HL-60 (cell line): ENCODE data around the gene CNTN2.

Experiments
- DNase-seq, 2 experiments: peaks; one replicate each; pipeline ENCODE4 v3.0.0-alpha.2; 2010 to 2020; ENCODE audit warnings: low read depth in 1 of 2, low spot score in 1 of 2
- H3K27ac ChIP-seq: fragments of 250-450 bp; sonication (Bioruptor Pico); replicated peaks from 2 replicates; pipeline ENCODE4 v1.5.1; 2020; ENCODE audit warnings: mild to moderate bottlenecking, moderate library complexity
- H3K27me3 ChIP-seq: fragments of 250-450 bp; sonication (Bioruptor Pico); 2 replicates; pipeline ENCODE4 v1.5.1; 2021; ENCODE audit warnings: mild to moderate bottlenecking, moderate library complexity; ENCODE audit not compliant: insufficient read depth, poor library complexity, severe bottlenecking
- H3K4me3 ChIP-seq: replicated peaks from 2 replicates; pipeline ENCODE4 v1.5.1; 2011; ENCODE audit warnings: mild to moderate bottlenecking, control low read depth, low read length; ENCODE audit not compliant: insufficient read depth
- CTCF ChIP-seq: IDR thresholded peaks from one replicate; pipeline ENCODE4 v1.5.1; 2011; ENCODE audit warnings: low read length, control low read depth, inconsistent platforms; ENCODE audit not compliant: insufficient read depth
- GABPA ChIP-seq: IDR thresholded peaks from 2 replicates; pipeline ENCODE4 v1.6.1; 2012; ENCODE audit warnings: low read depth
- POLR2AphosphoS5 ChIP-seq: IDR thresholded peaks from 2 replicates; pipeline ENCODE4 v1.6.1; 2012; ENCODE audit warnings: low read depth
- REST ChIP-seq: IDR thresholded peaks from 2 replicates; pipeline ENCODE4 v1.6.1; 2012; ENCODE audit warnings: low read depth; ENCODE audit not compliant: insufficient replicate concordance
- SPI1 ChIP-seq: IDR thresholded peaks from 2 replicates; pipeline ENCODE4 v1.6.1; 2012; ENCODE audit warnings: low read depth, mild to moderate bottlenecking, borderline replicate concordance

Gene CNTN2

GRCh38 chr1:205030896-205031295 is 12.1 kb upstream of the CNTN2 start:
- Histone ChIP-seq H3K27me3 (no peaks in the 10 kb centered on the region), H3K4me3 (no peak overlapping the region), H3K27ac (no peak overlapping the region)
- DNase-seq, result no peak
- TF ChIP-seq POLR2AphosphoS5, result no peak
- TF ChIP-seq GABPA, result no peak
- no peak for TF ChIP-seq SPI1
- TF ChIP-seq CTCF, result no peak
- TF ChIP-seq REST, result no peak

GRCh38 chr1:205032508-205032907 is 10.5 kb upstream of the CNTN2 start:
- no peak for DNase-seq
- Histone ChIP-seq H3K27ac (no peak overlapping the region), H3K27me3 (no peaks in the 10 kb centered on the region), H3K4me3 (no peak overlapping the region)
- no peak for TF ChIP-seq POLR2AphosphoS5
- no peak for TF ChIP-seq REST
- TF ChIP-seq SPI1, result no peak
- no peak for TF ChIP-seq CTCF
- TF ChIP-seq GABPA, result no peak

GRCh38 chr1:205037539-205037938 is 5.5 kb upstream of the CNTN2 start:
- no peak for DNase-seq
- no peak overlapping the region for H3K4me3 ChIP-seq
- peaks cover 13% of the 10 kb centered on the region for H3K27me3 ChIP-seq
- no peak for TF ChIP-seq REST
- TF ChIP-seq SPI1, result no peak
- TF ChIP-seq POLR2AphosphoS5, result no peak
- TF ChIP-seq CTCF, result no peak
- no peak for TF ChIP-seq GABPA
- no peak overlapping the region for H3K27ac ChIP-seq
